Osteoblast (primary cell): ENCODE measurements around the gene ATP2A2. TPM values are rescaled to one million over a fixed set of nuclear protein-coding genes. Genes with fewer than 3 reads are reported as not detected.
"Not testable (repeated sequence)": the region's sequence is repeated elsewhere in the genome, so short reads cannot be mapped to it uniquely, and the experiment has no call there.

ENCODE experiments used
- DNase-seq: peaks from one replicate; pipeline ENCODE4 v3.0.0; 2011; ENCODE audit warnings: low spot score, mixed read lengths; ENCODE audit not compliant: insufficient read length; ENCODE audit errors: missing footprints
- H2AFZ ChIP-seq: 2 replicates; pipeline ENCODE4 v1.6.0; 2011; ENCODE audit warnings: mild to moderate bottlenecking, low read length
- H3K27ac ChIP-seq: 2 replicates; pipeline ENCODE4 v1.5.1; 2011; ENCODE audit warnings: mild to moderate bottlenecking, low read depth, low read length, moderate library complexity
- H3K27me3 ChIP-seq: 2 replicates; pipeline ENCODE4 v1.6.0; 2012; ENCODE audit warnings: mild to moderate bottlenecking, control low read depth, inconsistent platforms, low read length, moderate library complexity; ENCODE audit not compliant: insufficient read depth
- H3K36me3 ChIP-seq: 2 replicates; pipeline ENCODE4 v1.5.1; 2011; ENCODE audit warnings: mild to moderate bottlenecking, low read length, control low read depth, moderate library complexity; ENCODE audit not compliant: insufficient read depth
- H3K4me1 ChIP-seq: 2 replicates; pipeline ENCODE4 v1.5.1; 2011; ENCODE audit warnings: mild to moderate bottlenecking, low read length, control low read depth, moderate library complexity; ENCODE audit not compliant: insufficient read depth
- H3K4me2 ChIP-seq: 2 replicates; pipeline ENCODE4 v1.6.0; 2011; ENCODE audit warnings: mild to moderate bottlenecking, low read length; ENCODE audit not compliant: insufficient read depth
- H3K4me3 ChIP-seq: fragments of 200-600 bp; sonication (generic); 3 replicates; pipeline ENCODE4 v1.5.1; 2012; ENCODE audit warnings: mild to moderate bottlenecking, low read length, inconsistent platforms; ENCODE audit not compliant: insufficient read depth
- H3K79me2 ChIP-seq: 2 replicates; pipeline ENCODE4 v1.6.0; 2012; ENCODE audit warnings: mild to moderate bottlenecking, low read length, control low read depth, inconsistent platforms; ENCODE audit not compliant: insufficient read depth
- H3K9me3 ChIP-seq: 2 replicates; pipeline ENCODE4 v1.5.1; 2011; ENCODE audit warnings: low read depth, low read length, control low read depth
- H4K20me1 ChIP-seq: 2 replicates; pipeline ENCODE4 v1.6.0; 2012; ENCODE audit warnings: mild to moderate bottlenecking, low read length, control low read depth; ENCODE audit not compliant: insufficient read depth
- total RNA-seq: library from RNA; depleted of rRNA; stranded (reverse); fragments of >200 nt; gene quantifications from 2 replicates; pipeline ENCODE4 v1.2.3, GENCODE V29; 2012
- TF ChIP-seq, protein P1 (sequence below): IDR thresholded peaks from 2 replicates; pipeline ENCODE4 v1.5.1; 2011; ENCODE audit warnings: mild to moderate bottlenecking, low read depth, low read length, moderate library complexity; ENCODE audit errors: extremely low read depth

The ATP2A2 gene
- total RNA-seq, 1 donor = 107 TPM

DNA sequence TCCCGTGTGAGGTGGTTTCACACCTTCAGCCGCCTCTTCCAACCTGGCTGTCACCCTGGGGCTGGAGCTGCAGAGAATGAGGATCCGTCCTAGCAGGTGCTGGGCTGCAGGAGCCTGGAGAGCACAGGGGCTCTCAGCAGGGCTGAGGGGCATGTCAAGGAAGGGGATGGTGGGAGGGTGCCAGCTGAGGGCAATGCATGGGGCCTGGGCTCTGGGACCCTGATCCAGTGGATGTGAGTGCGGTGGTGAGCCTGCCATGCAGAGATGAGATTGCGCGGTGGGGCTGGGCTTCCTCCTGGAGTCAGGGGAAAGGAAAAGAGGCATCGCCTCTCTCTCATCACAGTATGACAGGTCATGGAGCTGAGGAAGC, 91.0 kb downstream of the ATP2A2 start:
- Histone ChIP-seq H3K79me2 (peaks cover 7% of the 10 kb centered on the region), H3K4me1 (peaks cover 3% of the 10 kb centered on the region), H4K20me1 (no peaks in the 10 kb centered on the region), H3K4me3 (no peak overlapping the region), H3K27me3 (no peaks in the 10 kb centered on the region), H3K27ac (no peak overlapping the region), H3K4me2 (no peak overlapping the region), H3K36me3 (peaks cover 58% of the 10 kb centered on the region), H3K9me3 (no peaks in the 10 kb centered on the region), H2AFZ (no peak overlapping the region)
- TF ChIP-seq, protein P1, sequence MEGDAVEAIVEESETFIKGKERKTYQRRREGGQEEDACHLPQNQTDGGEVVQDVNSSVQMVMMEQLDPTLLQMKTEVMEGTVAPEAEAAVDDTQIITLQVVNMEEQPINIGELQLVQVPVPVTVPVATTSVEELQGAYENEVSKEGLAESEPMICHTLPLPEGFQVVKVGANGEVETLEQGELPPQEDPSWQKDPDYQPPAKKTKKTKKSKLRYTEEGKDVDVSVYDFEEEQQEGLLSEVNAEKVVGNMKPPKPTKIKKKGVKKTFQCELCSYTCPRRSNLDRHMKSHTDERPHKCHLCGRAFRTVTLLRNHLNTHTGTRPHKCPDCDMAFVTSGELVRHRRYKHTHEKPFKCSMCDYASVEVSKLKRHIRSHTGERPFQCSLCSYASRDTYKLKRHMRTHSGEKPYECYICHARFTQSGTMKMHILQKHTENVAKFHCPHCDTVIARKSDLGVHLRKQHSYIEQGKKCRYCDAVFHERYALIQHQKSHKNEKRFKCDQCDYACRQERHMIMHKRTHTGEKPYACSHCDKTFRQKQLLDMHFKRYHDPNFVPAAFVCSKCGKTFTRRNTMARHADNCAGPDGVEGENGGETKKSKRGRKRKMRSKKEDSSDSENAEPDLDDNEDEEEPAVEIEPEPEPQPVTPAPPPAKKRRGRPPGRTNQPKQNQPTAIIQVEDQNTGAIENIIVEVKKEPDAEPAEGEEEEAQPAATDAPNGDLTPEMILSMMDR = no peak
- DNase-seq = no peak

GRCh38 chr12:110373025-110373424, 92.0 kb downstream of the ATP2A2 start:
- Histone ChIP-seq H3K79me2 (peaks cover 7% of the 10 kb centered on the region), H3K27me3 (no peaks in the 10 kb centered on the region), H3K4me2 (no peak overlapping the region), H3K27ac (no peak overlapping the region), H3K4me1 (peaks cover 3% of the 10 kb centered on the region), H4K20me1 (no peaks in the 10 kb centered on the region), H3K36me3 (peaks cover 68% of the 10 kb centered on the region), H2AFZ (no peak overlapping the region), H3K4me3 (no peak overlapping the region), H3K9me3 (no peaks in the 10 kb centered on the region)
- DNase-seq = no peak
- TF ChIP-seq, protein P1 = no peak

DNA sequence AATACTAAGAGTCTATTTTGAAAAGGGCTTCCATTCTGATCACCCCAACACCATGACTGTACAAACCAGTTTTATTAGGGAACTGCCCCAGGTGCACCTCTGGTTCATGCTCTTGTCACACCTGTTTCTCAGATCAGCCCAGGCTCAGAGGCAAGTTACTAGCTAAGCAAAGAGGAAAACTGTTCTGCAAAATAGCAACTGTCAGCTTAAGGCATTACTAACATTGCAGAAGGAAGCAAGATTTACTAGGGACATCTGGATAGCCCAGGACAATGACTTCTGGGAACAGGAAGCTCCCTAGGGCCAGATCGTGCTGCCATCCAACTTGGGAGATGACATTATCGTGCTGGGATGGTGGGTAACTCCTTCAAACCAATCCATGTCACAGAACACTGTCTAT, 92.4 kb downstream of the ATP2A2 start:
- Histone ChIP-seq H3K27ac (no peak overlapping the region), H3K79me2 (peaks cover 9% of the 10 kb centered on the region), H3K36me3 (peaks cover 72% of the 10 kb centered on the region), H3K9me3 (no peaks in the 10 kb centered on the region), H3K4me3 (no peak overlapping the region), H4K20me1 (no peaks in the 10 kb centered on the region), H3K4me1 (peaks cover 3% of the 10 kb centered on the region), H2AFZ (no peak overlapping the region), H3K4me2 (no peak overlapping the region), H3K27me3 (no peaks in the 10 kb centered on the region)
- TF ChIP-seq, protein P1 = no peak
- DNase-seq = no peak

GRCh38 chr12:110373962-110374611, 93.0 kb downstream of the ATP2A2 start:
- TF ChIP-seq, protein P1 = no peak
- no peak overlapping the region for H3K27ac ChIP-seq
- H3K27me3 ChIP-seq = no peaks in the 10 kb centered on the region
- no peak overlapping the region for H3K4me3 ChIP-seq
- H4K20me1 ChIP-seq = no peaks in the 10 kb centered on the region
- H3K79me2 ChIP-seq = peaks cover 14% of the 10 kb centered on the region
- no peaks in the 10 kb centered on the region for H3K9me3 ChIP-seq
- peaks cover 77% of the 10 kb centered on the region for H3K36me3 ChIP-seq
- no peak overlapping the region for H2AFZ ChIP-seq
- DNase-seq = no peak
- peaks cover 3% of the 10 kb centered on the region for H3K4me1 ChIP-seq
- H3K4me2 ChIP-seq = no peak overlapping the region

GRCh38 chr12:110378131-110378790, 97.2 kb downstream of the ATP2A2 start:
- H3K36me3 ChIP-seq = peaks cover 76% of the 10 kb centered on the region

More at GRCh38 chr12:110378131-110378790, 97.2 kb downstream of the ATP2A2 start:
- H3K27ac ChIP-seq, H3K9me3 ChIP-seq, H3K27me3 ChIP-seq, H3K4me3 ChIP-seq, H3K4me1 ChIP-seq, DNase-seq, H2AFZ ChIP-seq, H3K4me2 ChIP-seq, H4K20me1 ChIP-seq: not testable (repeated sequence)
- peaks cover 19% of the 10 kb centered on the region for H3K79me2 ChIP-seq
